ENCODE results near the gene DGLUCY.

Gene DGLUCY

DNA sequence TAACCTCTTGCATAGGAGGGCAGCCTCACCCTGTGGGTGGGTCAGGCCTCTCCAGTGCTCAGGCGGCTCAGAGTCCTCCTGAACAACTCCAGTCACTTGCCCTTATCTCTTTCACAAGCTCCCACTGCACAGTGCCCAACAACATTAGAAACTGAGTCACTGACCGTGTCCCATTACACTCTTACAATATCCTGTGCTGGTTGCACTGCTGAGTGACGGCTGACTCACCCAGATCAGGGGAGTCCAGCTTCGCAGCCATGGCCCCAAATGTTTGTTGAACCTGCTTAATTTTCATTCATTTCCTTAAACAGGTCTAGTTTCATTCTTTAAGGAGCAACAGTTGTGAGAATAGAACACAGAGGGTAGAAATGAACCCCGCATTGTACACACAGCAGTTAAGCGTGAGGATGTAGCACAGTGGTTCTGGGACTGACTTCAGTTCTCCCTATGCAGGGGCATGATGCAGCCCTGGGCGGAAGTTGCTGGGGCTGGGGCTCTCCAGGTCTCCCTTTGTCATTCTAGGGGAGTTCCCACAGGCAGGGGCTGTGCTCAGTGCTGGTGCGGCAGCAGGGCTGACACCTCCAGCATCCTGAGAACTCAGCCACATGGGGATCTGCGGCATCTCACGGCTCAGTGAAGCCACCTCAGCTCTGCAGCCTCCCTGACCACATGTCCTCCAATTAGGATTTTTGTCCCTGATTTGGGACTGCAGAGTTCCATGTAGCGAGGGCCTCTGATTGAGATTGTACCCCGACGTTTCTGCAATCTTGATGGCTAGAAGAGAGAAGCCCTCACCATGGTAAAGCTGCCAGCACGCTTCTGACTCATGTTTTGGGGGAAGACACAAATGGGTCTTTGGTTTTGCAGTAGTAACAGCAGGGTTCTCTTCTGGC, 114.5 kb downstream of the DGLUCY start:
- H3K4me1 ChIP-seq (ENCODE audit: control insufficient read depth, insufficient read depth, low read length): no peaks in the 10 kb centered on the region
- no peak overlapping the region for H3K27ac ChIP-seq (ENCODE audit: extremely low read depth, low read depth, low read length)
- H3K9me3 ChIP-seq (ENCODE audit: control insufficient read depth, insufficient read depth, low read depth, low read length): no peaks in the 10 kb centered on the region
- H3K4me3 ChIP-seq (ENCODE audit: low read depth, low read length): no peak overlapping the region
- no peaks in the 10 kb centered on the region for H3K36me3 ChIP-seq (ENCODE audit: control insufficient read depth in 2 of 2, insufficient read depth in 1 of 2, low read length in 2 of 2)
- ChIA-PET POLR2A (no interaction called here), CTCF (interaction anchor here (0.6 kb wide), 1 partner anchor 695 kb away, joined by 3 read pairs; no protein-coding TSS in a partner anchor)
- TF ChIP-seq ZNF555 (tag by site-specific recombination; conservative IDR thresholded peaks at IDR 0.05) (no peak), ZNF239 (tag by site-specific recombination; IDR thresholded peaks at IDR 0.05) (no peak), MYNN (tag by site-specific recombination; IDR thresholded peaks at IDR 0.05; ENCODE audit: borderline replicate concordance) (no peak), FEZF1 (tag by site-specific recombination; IDR thresholded peaks at IDR 0.05) (no peak), ZNF776 (tag by site-specific recombination; IDR thresholded peaks at IDR 0.05; ENCODE audit: borderline replicate concordance) (no peak), ZNF624 (tag by site-specific recombination; IDR thresholded peaks at IDR 0.05) (no peak), ZNF654 (tag by site-specific recombination; IDR thresholded peaks at IDR 0.05; ENCODE audit: low read depth) (no peak)
- TF ChIP-seq, protein P1, sequence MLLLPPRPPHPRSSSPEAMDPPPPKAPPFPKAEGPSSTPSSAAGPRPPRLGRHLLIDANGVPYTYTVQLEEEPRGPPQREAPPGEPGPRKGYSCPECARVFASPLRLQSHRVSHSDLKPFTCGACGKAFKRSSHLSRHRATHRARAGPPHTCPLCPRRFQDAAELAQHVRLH (tag by site-specific recombination; IDR thresholded peaks at IDR 0.05): no peak
- TF ChIP-seq, protein P2, sequence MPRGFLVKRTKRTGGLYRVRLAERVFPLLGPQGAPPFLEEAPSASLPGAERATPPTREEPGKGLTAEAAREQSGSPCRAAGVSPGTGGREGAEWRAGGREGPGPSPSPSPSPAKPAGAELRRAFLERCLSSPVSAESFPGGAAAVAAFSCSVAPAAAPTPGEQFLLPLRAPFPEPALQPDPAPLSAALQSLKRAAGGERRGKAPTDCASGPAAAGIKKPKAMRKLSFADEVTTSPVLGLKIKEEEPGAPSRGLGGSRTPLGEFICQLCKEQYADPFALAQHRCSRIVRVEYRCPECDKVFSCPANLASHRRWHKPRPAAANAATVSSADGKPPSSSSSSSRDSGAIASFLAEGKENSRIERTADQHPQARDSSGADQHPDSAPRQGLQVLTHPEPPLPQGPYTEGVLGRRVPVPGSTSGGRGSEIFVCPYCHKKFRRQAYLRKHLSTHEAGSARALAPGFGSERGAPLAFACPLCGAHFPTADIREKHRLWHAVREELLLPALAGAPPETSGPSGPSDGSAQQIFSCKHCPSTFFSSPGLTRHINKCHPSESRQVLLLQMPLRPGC (tag by site-specific recombination; IDR thresholded peaks at IDR 0.05): no peak
- TF ChIP-seq, protein P3, sequence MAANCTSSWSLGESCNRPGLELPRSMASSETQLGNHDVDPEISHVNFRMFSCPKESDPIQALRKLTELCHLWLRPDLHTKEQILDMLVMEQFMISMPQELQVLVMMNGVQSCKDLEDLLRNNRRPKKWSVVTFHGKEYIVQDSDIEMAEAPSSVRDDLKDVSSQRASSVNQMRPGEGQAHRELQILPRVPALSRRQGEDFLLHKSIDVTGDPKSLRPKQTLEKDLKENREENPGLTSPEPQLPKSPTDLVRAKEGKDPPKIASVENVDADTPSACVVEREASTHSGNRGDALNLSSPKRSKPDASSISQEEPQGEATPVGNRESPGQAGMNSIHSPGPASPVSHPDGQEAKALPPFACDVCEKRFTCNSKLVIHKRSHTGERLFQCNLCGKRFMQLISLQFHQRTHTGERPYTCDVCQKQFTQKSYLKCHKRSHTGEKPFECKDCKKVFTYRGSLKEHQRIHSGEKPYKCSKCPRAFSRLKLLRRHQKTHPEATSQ (tag by site-specific recombination; IDR thresholded peaks at IDR 0.05): no peak

DNA sequence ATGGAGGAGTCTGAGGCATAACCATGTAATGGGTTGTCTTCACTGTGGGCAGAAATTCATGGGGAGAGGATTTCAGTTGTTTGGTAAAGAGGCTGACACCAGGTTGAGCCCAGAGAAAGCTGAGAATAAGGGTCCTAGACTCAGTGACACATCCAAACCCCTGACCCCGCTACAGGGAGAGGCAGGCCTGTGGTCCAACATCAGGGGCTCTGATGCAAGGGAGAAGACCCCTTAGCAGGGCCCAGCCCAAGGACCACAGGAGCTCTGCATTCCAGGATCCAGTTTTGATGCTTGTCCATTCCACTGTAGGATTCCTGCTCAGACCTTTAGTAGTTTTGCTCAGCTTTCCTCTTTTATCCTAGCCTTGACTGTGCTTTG, 115.1 kb downstream of the DGLUCY start:
- no peak overlapping the region for H3K4me3 ChIP-seq (ENCODE audit: low read depth, low read length)
- no peaks in the 10 kb centered on the region for H3K9me3 ChIP-seq (ENCODE audit: control insufficient read depth, insufficient read depth, low read depth, low read length)
- POLR2A ChIA-PET: no interaction called here
- H3K36me3 ChIP-seq (ENCODE audit: control insufficient read depth in 2 of 2, insufficient read depth in 1 of 2, low read length in 2 of 2): no peaks in the 10 kb centered on the region
- H3K4me1 ChIP-seq (ENCODE audit: control insufficient read depth, insufficient read depth, low read length): no peaks in the 10 kb centered on the region
- H3K27ac ChIP-seq (ENCODE audit: extremely low read depth, low read depth, low read length): no peak overlapping the region
- CTCF ChIA-PET: no interaction called here
- TF ChIP-seq ZNF670 (tag by site-specific recombination; IDR thresholded peaks at IDR 0.05; ENCODE audit: low read depth) (no peak), FEZF1 (tag by site-specific recombination; IDR thresholded peaks at IDR 0.05) (no peak), ZFP3 (tag by site-specific recombination; IDR thresholded peaks at IDR 0.05; ENCODE audit: low read depth) (no peak), EGR2 (tag by site-specific recombination; IDR thresholded peaks at IDR 0.05; ENCODE audit: low read depth) (no peak), ZNF660 (tag by site-specific recombination; IDR thresholded peaks at IDR 0.05) (no peak)
- TF ChIP-seq, protein P4, sequence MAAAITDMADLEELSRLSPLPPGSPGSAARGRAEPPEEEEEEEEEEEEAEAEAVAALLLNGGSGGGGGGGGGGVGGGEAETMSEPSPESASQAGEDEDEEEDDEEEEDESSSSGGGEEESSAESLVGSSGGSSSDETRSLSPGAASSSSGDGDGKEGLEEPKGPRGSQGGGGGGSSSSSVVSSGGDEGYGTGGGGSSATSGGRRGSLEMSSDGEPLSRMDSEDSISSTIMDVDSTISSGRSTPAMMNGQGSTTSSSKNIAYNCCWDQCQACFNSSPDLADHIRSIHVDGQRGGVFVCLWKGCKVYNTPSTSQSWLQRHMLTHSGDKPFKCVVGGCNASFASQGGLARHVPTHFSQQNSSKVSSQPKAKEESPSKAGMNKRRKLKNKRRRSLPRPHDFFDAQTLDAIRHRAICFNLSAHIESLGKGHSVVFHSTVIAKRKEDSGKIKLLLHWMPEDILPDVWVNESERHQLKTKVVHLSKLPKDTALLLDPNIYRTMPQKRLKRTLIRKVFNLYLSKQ (tag by site-specific recombination; IDR thresholded peaks at IDR 0.05; ENCODE audit: borderline replicate concordance): no peak
- TF ChIP-seq, protein P5, sequence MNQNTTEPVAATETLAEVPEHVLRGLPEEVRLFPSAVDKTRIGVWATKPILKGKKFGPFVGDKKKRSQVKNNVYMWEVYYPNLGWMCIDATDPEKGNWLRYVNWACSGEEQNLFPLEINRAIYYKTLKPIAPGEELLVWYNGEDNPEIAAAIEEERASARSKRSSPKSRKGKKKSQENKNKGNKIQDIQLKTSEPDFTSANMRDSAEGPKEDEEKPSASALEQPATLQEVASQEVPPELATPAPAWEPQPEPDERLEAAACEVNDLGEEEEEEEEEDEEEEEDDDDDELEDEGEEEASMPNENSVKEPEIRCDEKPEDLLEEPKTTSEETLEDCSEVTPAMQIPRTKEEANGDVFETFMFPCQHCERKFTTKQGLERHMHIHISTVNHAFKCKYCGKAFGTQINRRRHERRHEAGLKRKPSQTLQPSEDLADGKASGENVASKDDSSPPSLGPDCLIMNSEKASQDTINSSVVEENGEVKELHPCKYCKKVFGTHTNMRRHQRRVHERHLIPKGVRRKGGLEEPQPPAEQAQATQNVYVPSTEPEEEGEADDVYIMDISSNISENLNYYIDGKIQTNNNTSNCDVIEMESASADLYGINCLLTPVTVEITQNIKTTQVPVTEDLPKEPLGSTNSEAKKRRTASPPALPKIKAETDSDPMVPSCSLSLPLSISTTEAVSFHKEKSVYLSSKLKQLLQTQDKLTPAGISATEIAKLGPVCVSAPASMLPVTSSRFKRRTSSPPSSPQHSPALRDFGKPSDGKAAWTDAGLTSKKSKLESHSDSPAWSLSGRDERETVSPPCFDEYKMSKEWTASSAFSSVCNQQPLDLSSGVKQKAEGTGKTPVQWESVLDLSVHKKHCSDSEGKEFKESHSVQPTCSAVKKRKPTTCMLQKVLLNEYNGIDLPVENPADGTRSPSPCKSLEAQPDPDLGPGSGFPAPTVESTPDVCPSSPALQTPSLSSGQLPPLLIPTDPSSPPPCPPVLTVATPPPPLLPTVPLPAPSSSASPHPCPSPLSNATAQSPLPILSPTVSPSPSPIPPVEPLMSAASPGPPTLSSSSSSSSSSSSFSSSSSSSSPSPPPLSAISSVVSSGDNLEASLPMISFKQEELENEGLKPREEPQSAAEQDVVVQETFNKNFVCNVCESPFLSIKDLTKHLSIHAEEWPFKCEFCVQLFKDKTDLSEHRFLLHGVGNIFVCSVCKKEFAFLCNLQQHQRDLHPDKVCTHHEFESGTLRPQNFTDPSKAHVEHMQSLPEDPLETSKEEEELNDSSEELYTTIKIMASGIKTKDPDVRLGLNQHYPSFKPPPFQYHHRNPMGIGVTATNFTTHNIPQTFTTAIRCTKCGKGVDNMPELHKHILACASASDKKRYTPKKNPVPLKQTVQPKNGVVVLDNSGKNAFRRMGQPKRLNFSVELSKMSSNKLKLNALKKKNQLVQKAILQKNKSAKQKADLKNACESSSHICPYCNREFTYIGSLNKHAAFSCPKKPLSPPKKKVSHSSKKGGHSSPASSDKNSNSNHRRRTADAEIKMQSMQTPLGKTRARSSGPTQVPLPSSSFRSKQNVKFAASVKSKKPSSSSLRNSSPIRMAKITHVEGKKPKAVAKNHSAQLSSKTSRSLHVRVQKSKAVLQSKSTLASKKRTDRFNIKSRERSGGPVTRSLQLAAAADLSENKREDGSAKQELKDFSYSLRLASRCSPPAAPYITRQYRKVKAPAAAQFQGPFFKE (tag by site-specific recombination; IDR thresholded peaks at IDR 0.05; ENCODE audit: borderline replicate concordance): no peak
- TF ChIP-seq, protein P6, sequence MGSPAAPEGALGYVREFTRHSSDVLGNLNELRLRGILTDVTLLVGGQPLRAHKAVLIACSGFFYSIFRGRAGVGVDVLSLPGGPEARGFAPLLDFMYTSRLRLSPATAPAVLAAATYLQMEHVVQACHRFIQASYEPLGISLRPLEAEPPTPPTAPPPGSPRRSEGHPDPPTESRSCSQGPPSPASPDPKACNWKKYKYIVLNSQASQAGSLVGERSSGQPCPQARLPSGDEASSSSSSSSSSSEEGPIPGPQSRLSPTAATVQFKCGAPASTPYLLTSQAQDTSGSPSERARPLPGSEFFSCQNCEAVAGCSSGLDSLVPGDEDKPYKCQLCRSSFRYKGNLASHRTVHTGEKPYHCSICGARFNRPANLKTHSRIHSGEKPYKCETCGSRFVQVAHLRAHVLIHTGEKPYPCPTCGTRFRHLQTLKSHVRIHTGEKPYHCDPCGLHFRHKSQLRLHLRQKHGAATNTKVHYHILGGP (tag by site-specific recombination; IDR thresholded peaks at IDR 0.05): no peak
- TF ChIP-seq, protein P7, sequence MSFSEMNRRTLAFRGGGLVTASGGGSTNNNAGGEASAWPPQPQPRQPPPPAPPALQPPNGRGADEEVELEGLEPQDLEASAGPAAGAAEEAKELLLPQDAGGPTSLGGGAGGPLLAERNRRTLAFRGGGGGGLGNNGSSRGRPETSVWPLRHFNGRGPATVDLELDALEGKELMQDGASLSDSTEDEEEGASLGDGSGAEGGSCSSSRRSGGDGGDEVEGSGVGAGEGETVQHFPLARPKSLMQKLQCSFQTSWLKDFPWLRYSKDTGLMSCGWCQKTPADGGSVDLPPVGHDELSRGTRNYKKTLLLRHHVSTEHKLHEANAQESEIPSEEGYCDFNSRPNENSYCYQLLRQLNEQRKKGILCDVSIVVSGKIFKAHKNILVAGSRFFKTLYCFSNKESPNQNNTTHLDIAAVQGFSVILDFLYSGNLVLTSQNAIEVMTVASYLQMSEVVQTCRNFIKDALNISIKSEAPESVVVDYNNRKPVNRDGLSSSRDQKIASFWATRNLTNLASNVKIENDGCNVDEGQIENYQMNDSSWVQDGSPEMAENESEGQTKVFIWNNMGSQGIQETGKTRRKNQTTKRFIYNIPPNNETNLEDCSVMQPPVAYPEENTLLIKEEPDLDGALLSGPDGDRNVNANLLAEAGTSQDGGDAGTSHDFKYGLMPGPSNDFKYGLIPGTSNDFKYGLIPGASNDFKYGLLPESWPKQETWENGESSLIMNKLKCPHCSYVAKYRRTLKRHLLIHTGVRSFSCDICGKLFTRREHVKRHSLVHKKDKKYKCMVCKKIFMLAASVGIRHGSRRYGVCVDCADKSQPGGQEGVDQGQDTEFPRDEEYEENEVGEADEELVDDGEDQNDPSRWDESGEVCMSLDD (tag by site-specific recombination; IDR thresholded peaks at IDR 0.05): no peak
